ENCODE results near the gene MSI2.
"Not testable (repeated sequence)": the region's sequence is repeated elsewhere in the genome, so short reads cannot be mapped to it uniquely, and the experiment has no call there.

Gene MSI2

GRCh38 chr17:57617218-57617617 lies 360.9 kb downstream of the MSI2 start:
- Histone ChIP-seq H2BK15ac (replicated peaks; ENCODE audit: low read depth) (no peak overlapping the region), H3K79me2 (ENCODE audit: control insufficient read depth, insufficient read depth, low read length) (no peaks in the 10 kb centered on the region), H3K18ac (ENCODE audit: low read length) (no peak overlapping the region), H3K9ac (ENCODE audit: low read length) (no peak overlapping the region), H3K79me1 (ENCODE audit: low read length) (no peaks in the 10 kb centered on the region), H3K23ac (ENCODE audit: low read length) (no peak overlapping the region), H3K4me2 (ENCODE audit: low read length) (no peak overlapping the region), H4K5ac (ENCODE audit: low read length) (no peak overlapping the region), H4K8ac (ENCODE audit: low read depth, low read length) (no peak overlapping the region), H3K4me3 (ENCODE audit: low read length) (no peak overlapping the region), H3K36me3 (ENCODE audit: control insufficient read depth, insufficient read depth, low read length) (no peaks in the 10 kb centered on the region), H3K56ac (ENCODE audit: low read length) (no peak overlapping the region), H2AK5ac (ENCODE audit: low read length) (no peak overlapping the region), H3K4ac (ENCODE audit: low read depth, low read length) (no peak overlapping the region), H3K27ac (ENCODE audit: low read depth, low read length) (no peak overlapping the region), H3K27me3 (ENCODE audit: insufficient read depth, low read length, poor library complexity) (no peaks in the 10 kb centered on the region), H3K4me1 (ENCODE audit: control insufficient read depth, low read depth, low read length) (peaks cover 4% of the 10 kb centered on the region), H2BK5ac (ENCODE audit: low read length) (no peak overlapping the region), H2BK120ac (ENCODE audit: low read depth, low read length) (no peak overlapping the region)
- no peak for DNase-seq

GRCh38 chr17:57619061-57619937 lies 363.0 kb downstream of the MSI2 start:
- H3K27ac ChIP-seq (ENCODE audit: low read depth, low read length), result no peak overlapping the region
- no peak overlapping the region for H2BK120ac ChIP-seq (ENCODE audit: low read depth, low read length)
- H3K27me3 ChIP-seq (ENCODE audit: insufficient read depth, low read length, poor library complexity), result no peaks in the 10 kb centered on the region
- no peak overlapping the region for H2AK5ac ChIP-seq (ENCODE audit: low read length)
- H4K8ac ChIP-seq (ENCODE audit: low read depth, low read length), result no peak overlapping the region
- no peak overlapping the region for H3K4me2 ChIP-seq (ENCODE audit: low read length)
- no peaks in the 10 kb centered on the region for H3K79me1 ChIP-seq (ENCODE audit: low read length)
- no peak for DNase-seq
- no peak overlapping the region for H3K9ac ChIP-seq (ENCODE audit: low read length)
- H3K18ac ChIP-seq (ENCODE audit: low read length), result no peak overlapping the region
- no peak overlapping the region for H2BK15ac ChIP-seq (replicated peaks; ENCODE audit: low read depth)
- H3K23ac ChIP-seq (ENCODE audit: low read length), result no peak overlapping the region
- H3K36me3 ChIP-seq (ENCODE audit: control insufficient read depth, insufficient read depth, low read length), result no peaks in the 10 kb centered on the region
- H2BK5ac ChIP-seq (ENCODE audit: low read length), result no peak overlapping the region
- H3K4ac ChIP-seq (ENCODE audit: low read depth, low read length), result no peak overlapping the region
- no peak overlapping the region for H3K56ac ChIP-seq (ENCODE audit: low read length)
- no peak overlapping the region for H3K4me3 ChIP-seq (ENCODE audit: low read length)
- no CpG with 5 or more reads among the region's 19 CpGs for WGBS (ENCODE audit: extremely low coverage, insufficient coverage, low lambda C conversion rate)
- H4K5ac ChIP-seq (ENCODE audit: low read length), result no peak overlapping the region
- no peaks in the 10 kb centered on the region for H3K4me1 ChIP-seq (ENCODE audit: control insufficient read depth, low read depth, low read length)
- H3K79me2 ChIP-seq (ENCODE audit: control insufficient read depth, insufficient read depth, low read length), result no peaks in the 10 kb centered on the region

GRCh38 chr17:57620576-57620975 lies 364.3 kb downstream of the MSI2 start:
- no peak overlapping the region for H2BK120ac ChIP-seq (ENCODE audit: low read depth, low read length)
- no peak overlapping the region for H4K5ac ChIP-seq (ENCODE audit: low read length)
- H3K27me3 ChIP-seq (ENCODE audit: insufficient read depth, low read length, poor library complexity), result no peaks in the 10 kb centered on the region
- no peak overlapping the region for H3K27ac ChIP-seq (ENCODE audit: low read depth, low read length)
- H3K56ac ChIP-seq (ENCODE audit: low read length), result no peak overlapping the region
- H3K9ac ChIP-seq (ENCODE audit: low read length), result no peak overlapping the region
- H3K79me1 ChIP-seq (ENCODE audit: low read length), result no peaks in the 10 kb centered on the region
- H2BK15ac ChIP-seq (replicated peaks; ENCODE audit: low read depth), result no peak overlapping the region
- no peaks in the 10 kb centered on the region for H3K36me3 ChIP-seq (ENCODE audit: control insufficient read depth, insufficient read depth, low read length)
- H3K18ac ChIP-seq (ENCODE audit: low read length), result no peak overlapping the region
- H4K8ac ChIP-seq (ENCODE audit: low read depth, low read length), result no peak overlapping the region
- no peaks in the 10 kb centered on the region for H3K79me2 ChIP-seq (ENCODE audit: control insufficient read depth, insufficient read depth, low read length)
- no CpG with 5 or more reads among the region's 2 CpGs for WGBS (ENCODE audit: extremely low coverage, insufficient coverage, low lambda C conversion rate)
- H2BK5ac ChIP-seq (ENCODE audit: low read length), result no peak overlapping the region
- H3K4ac ChIP-seq (ENCODE audit: low read depth, low read length), result no peak overlapping the region
- H3K23ac ChIP-seq (ENCODE audit: low read length), result no peak overlapping the region
- H3K4me2 ChIP-seq (ENCODE audit: low read length), result no peak overlapping the region
- DNase-seq, result no peak
- no peaks in the 10 kb centered on the region for H3K4me1 ChIP-seq (ENCODE audit: control insufficient read depth, low read depth, low read length)
- no peak overlapping the region for H3K4me3 ChIP-seq (ENCODE audit: low read length)
- no peak overlapping the region for H2AK5ac ChIP-seq (ENCODE audit: low read length)

GRCh38 chr17:57621791-57622190 lies 365.5 kb downstream of the MSI2 start:
- not testable (repeated sequence) for H2BK15ac ChIP-seq (replicated peaks; ENCODE audit: low read depth); H3K36me3 ChIP-seq (ENCODE audit: control insufficient read depth, insufficient read depth, low read length); H3K79me1 ChIP-seq (ENCODE audit: low read length); H3K56ac ChIP-seq (ENCODE audit: low read length); H2BK5ac ChIP-seq (ENCODE audit: low read length); H3K18ac ChIP-seq (ENCODE audit: low read length); H3K23ac ChIP-seq (ENCODE audit: low read length); H3K27me3 ChIP-seq (ENCODE audit: insufficient read depth, low read length, poor library complexity); H2AK5ac ChIP-seq (ENCODE audit: low read length); H3K9ac ChIP-seq (ENCODE audit: low read length); H2BK120ac ChIP-seq (ENCODE audit: low read depth, low read length); H4K8ac ChIP-seq (ENCODE audit: low read depth, low read length); H3K4me3 ChIP-seq (ENCODE audit: low read length); H3K4me2 ChIP-seq (ENCODE audit: low read length); H4K5ac ChIP-seq (ENCODE audit: low read length); H3K4me1 ChIP-seq (ENCODE audit: control insufficient read depth, low read depth, low read length); DNase-seq; H3K4ac ChIP-seq (ENCODE audit: low read depth, low read length); H3K27ac ChIP-seq (ENCODE audit: low read depth, low read length); H3K79me2 ChIP-seq (ENCODE audit: control insufficient read depth, insufficient read depth, low read length)
- WGBS (ENCODE audit: extremely low coverage, insufficient coverage, low lambda C conversion rate), result no CpG with 5 or more reads among the region's 6 CpGs

GRCh38 chr17:57622306-57622682 lies 366.0 kb downstream of the MSI2 start:
- Histone ChIP-seq H3K18ac (ENCODE audit: low read length) (no peak overlapping the region), H3K4me3 (ENCODE audit: low read length) (no peak overlapping the region), H3K23ac (ENCODE audit: low read length) (no peak overlapping the region), H3K9ac (ENCODE audit: low read length) (no peak overlapping the region), H3K56ac (ENCODE audit: low read length) (no peak overlapping the region), H3K4me1 (ENCODE audit: control insufficient read depth, low read depth, low read length) (no peaks in the 10 kb centered on the region), H3K4ac (ENCODE audit: low read depth, low read length) (no peak overlapping the region), H2BK120ac (ENCODE audit: low read depth, low read length) (no peak overlapping the region), H2AK5ac (ENCODE audit: low read length) (no peak overlapping the region), H3K36me3 (ENCODE audit: control insufficient read depth, insufficient read depth, low read length) (no peaks in the 10 kb centered on the region), H3K4me2 (ENCODE audit: low read length) (no peak overlapping the region), H4K8ac (ENCODE audit: low read depth, low read length) (no peak overlapping the region), H2BK5ac (ENCODE audit: low read length) (no peak overlapping the region), H3K79me1 (ENCODE audit: low read length) (no peaks in the 10 kb centered on the region), H3K27me3 (ENCODE audit: insufficient read depth, low read length, poor library complexity) (no peaks in the 10 kb centered on the region), H3K27ac (ENCODE audit: low read depth, low read length) (no peak overlapping the region), H2BK15ac (replicated peaks; ENCODE audit: low read depth) (no peak overlapping the region), H4K5ac (ENCODE audit: low read length) (no peak overlapping the region), H3K79me2 (ENCODE audit: control insufficient read depth, insufficient read depth, low read length) (no peaks in the 10 kb centered on the region)
- DNase-seq, result no peak
- WGBS (ENCODE audit: extremely low coverage, insufficient coverage, low lambda C conversion rate), result no CpG with 5 or more reads among the region's 8 CpGs
